ENCODE measurements around the gene WIPF1.

GRCh38 chr2:174624895-174625430 is 27.4 kb upstream of the WIPF1 start:
- TF ChIP-seq POLR2A (IDR thresholded peaks at IDR 0.05) (no peak), CTCF (IDR thresholded peaks at IDR 0.05) (no peak)
